Activated CD4-positive, alpha-beta T cell treated with anti-CD3 and anti-CD28 coated beads for 36 hours (primary cell): ENCODE results near the gene NEXN. TPM values are rescaled to one million over a fixed set of nuclear protein-coding genes. Genes with fewer than 3 reads are reported as not detected.

Experiments
- ATAC-seq: fragments of 200-7000 bp; cut with Tn5 transposase; one replicate; pipeline ENCODE4 v1.10.0; 2021; ENCODE audit warnings: mild to moderate bottlenecking, moderate library complexity
- CTCF ChIA-PET: fragments of 350-600 bp; sonication (Branson Sonifier 250); formaldehyde crosslinking; loops from one replicate; lab custom pipeline; 2021; ENCODE audit warnings: antibody characterized with exemption; lab: Charles Lee
- POLR2A ChIA-PET: fragments of 350-600 bp; sonication (Branson Sonifier 250); formaldehyde crosslinking; loops from one replicate; lab custom pipeline; 2021; ENCODE audit warnings: antibody characterized with exemption, inconsistent platforms; lab: Charles Lee
- DNase-seq: peaks from one replicate; pipeline ENCODE4 v3.0.0-alpha.2; 2020
- H3K27ac Mint-ChIP-seq: one replicate; pipeline ENCODE4 v1.8.0; 2021; ENCODE audit warnings: mixed read lengths
- H3K27me3 Mint-ChIP-seq: one replicate; pipeline ENCODE4 v1.8.0; 2021; ENCODE audit warnings: mixed read lengths
- H3K36me3 Mint-ChIP-seq: one replicate; pipeline ENCODE4 v1.8.0; 2021; ENCODE audit warnings: low read depth, mixed read lengths
- H3K4me1 Mint-ChIP-seq: one replicate; pipeline ENCODE4 v1.8.0; 2021; ENCODE audit warnings: mixed read lengths
- H3K4me3 Mint-ChIP-seq: one replicate; pipeline ENCODE4 v1.8.0; 2021; ENCODE audit warnings: mild to moderate bottlenecking, moderate library complexity, mixed read lengths
- H3K9me3 Mint-ChIP-seq: one replicate; pipeline ENCODE4 v1.8.0; 2021; ENCODE audit warnings: low read depth, mixed read lengths
- intact Hi-C, 2 experiments: fragments of 100-400 bp; cut with DNase I in 1 of 2; cut with micrococcal nuclease in 1 of 2; formaldehyde crosslinking; loops; one replicate each; pipeline versions ENCODE4 v1.14.2 to v1.15.1; 2022 to 2024; cut with DNase I, micrococcal nuclease
- total RNA-seq, 2 experiments: library from RNA; stranded (reverse); gene quantifications; one replicate each; pipeline ENCODE4 v1.2.3, GENCODE V29; 2021

Gene NEXN
- total RNA-seq, 2 experiments from 2014 or later = 2.1 to 3.6 TPM

DNA sequence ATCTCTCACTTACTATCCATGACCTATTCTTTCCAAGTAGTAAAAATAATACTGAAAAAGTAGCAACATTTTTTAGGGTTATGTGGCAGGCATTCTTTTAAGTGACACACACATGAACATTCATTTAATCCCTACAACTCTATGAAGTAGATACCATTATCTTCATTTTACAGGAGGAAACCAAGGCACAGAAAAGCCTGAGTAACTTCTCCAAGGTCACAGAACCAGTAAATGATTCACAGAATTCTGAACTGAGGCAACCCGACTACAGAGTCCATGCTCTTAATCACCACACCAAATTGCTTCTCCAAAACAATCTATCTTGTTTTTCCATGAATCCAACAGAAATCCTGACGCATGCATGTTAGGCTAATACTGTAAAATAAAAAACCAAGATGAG is 73.0 kb downstream of the NEXN start:
- Mint-ChIP-seq H3K4me3 (no peak overlapping the region), H3K36me3 (peaks cover 76% of the 10 kb centered on the region), H3K9me3 (no peaks in the 10 kb centered on the region), H3K27ac (peak overlapping the region; percentile 67), H3K27me3 (no peaks in the 10 kb centered on the region), H3K4me1 (peaks cover 47% of the 10 kb centered on the region)
- CTCF ChIA-PET = interaction anchor here (1.1 kb wide), 1 partner anchor 14 kb away, joined by 3 read pairs; no protein-coding TSS in a partner anchor
- intact Hi-C loops = loop anchor here in 1 of 2 experiments (2.0 kb wide), 1 partner anchor 13 kb away; no protein-coding TSS in a partner anchor
- ATAC-seq = peak; percentile 76
- POLR2A ChIA-PET = interaction anchor here (2.0 kb wide), 1 partner anchor 43 kb away, joined by 4 read pairs; the partner anchor contains the start of gene DNAJB4
- DNase-seq = no peak

GRCh38 chr1:77966291-77966690 is 77.9 kb downstream of the NEXN start:
- ATAC-seq (peak; percentile 55), DNase-seq (no peak)
- Mint-ChIP-seq H3K4me3 (no peak overlapping the region), H3K9me3 (no peaks in the 10 kb centered on the region), H3K27me3 (no peaks in the 10 kb centered on the region), H3K27ac (peak overlapping the region; percentile 62), H3K36me3 (peaks cover 67% of the 10 kb centered on the region), H3K4me1 (peaks cover 60% of the 10 kb centered on the region)
- ChIA-PET CTCF (interaction anchor here (0.6 to 1.9 kb wide), 7 partner anchors 9 to 119 kb away, joined by 3 to 6 read pairs (median 3); partner anchors contain the start of gene FUBP1), POLR2A (interaction anchor here (0.6 to 1.8 kb wide), 5 partner anchors 9 to 471 kb away, joined by 3 to 10 read pairs (median 4); partner anchors contain the start of gene FUBP1)
- intact Hi-C loops = loop anchor here in 1 of 2 experiments (2.0 kb wide), 1 partner anchor 17 kb away; no protein-coding TSS in a partner anchor

GRCh38 chr1:77970192-77970591 is 81.8 kb downstream of the NEXN start:
- intact Hi-C loops = loop anchor here (10.0 kb wide), 2 partner anchors 685 to 755 kb away; partner anchors contain the start of gene PIGK (in 1 of the 2)
- Mint-ChIP-seq H3K4me3 (no peak overlapping the region), H3K4me1 (peaks cover 63% of the 10 kb centered on the region), H3K9me3 (no peaks in the 10 kb centered on the region), H3K36me3 (peaks cover 59% of the 10 kb centered on the region), H3K27ac (no peak overlapping the region), H3K27me3 (no peaks in the 10 kb centered on the region)
- CTCF ChIA-PET = interaction anchor here (0.6 kb wide), 1 partner anchor 44 kb away, joined by 3 read pairs; no protein-coding TSS in a partner anchor
- DNase-seq = no peak
- POLR2A ChIA-PET = interaction anchor here (0.5 to 1.1 kb wide), 2 partner anchors 12 to 296 kb away, joined by 3 to 5 read pairs; no protein-coding TSS in a partner anchor
- ATAC-seq = no peak

GRCh38 chr1:77972080-77972479 is 83.7 kb downstream of the NEXN start:
- CTCF ChIA-PET = interaction anchor here (0.7 to 1.3 kb wide), 2 partner anchors 16 to 31 kb away, joined by 3 to 7 read pairs; no protein-coding TSS in a partner anchor
- POLR2A ChIA-PET = interaction anchor here (0.7 to 2.0 kb wide), 3 partner anchors 26 to 32 kb away, joined by 3 to 7 read pairs (median 3); partner anchors contain the start of gene DNAJB4
- Mint-ChIP-seq H3K4me3 (peak overlapping the region; percentile 30), H3K9me3 (no peaks in the 10 kb centered on the region), H3K36me3 (peaks cover 55% of the 10 kb centered on the region), H3K27ac (no peak overlapping the region), H3K27me3 (no peaks in the 10 kb centered on the region), H3K4me1 (peaks cover 66% of the 10 kb centered on the region)
- ATAC-seq (no peak), DNase-seq (no peak)
- intact Hi-C loops = loop anchor here (10.0 kb wide), 2 partner anchors 683 to 757 kb away; partner anchors contain the start of gene PIGK (in 1 of the 2)

DNA sequence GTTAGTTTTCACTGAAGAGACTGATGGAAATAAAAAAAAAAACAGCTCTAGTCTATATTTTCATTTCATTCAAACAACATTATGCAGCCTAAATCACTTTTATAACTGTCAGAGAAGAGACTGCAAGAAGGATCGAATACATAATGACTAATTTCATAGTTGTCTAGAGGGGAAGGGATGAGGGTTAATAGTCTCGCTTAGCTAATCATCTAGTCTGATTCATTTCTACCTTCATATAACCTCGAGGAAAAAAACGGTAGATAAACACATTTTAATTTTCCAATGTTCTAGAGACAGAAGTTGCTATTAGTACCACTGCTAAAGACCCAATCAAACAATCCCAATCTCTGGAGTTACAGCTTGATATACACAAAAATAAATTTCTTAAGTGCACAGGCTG is 87.0 kb downstream of the NEXN start:
- peaks cover 36% of the 10 kb centered on the region for H3K36me3 Mint-ChIP-seq
- no peaks in the 10 kb centered on the region for H3K27me3 Mint-ChIP-seq
- H3K4me1 Mint-ChIP-seq = peaks cover 51% of the 10 kb centered on the region
- DNase-seq = no peak
- H3K4me3 Mint-ChIP-seq = no peak overlapping the region
- peak overlapping the region; percentile 85 for H3K27ac Mint-ChIP-seq
- no peaks in the 10 kb centered on the region for H3K9me3 Mint-ChIP-seq
- POLR2A ChIA-PET = interaction anchor here (0.6 to 9.3 kb wide), 6 partner anchors 9 to 32 kb away, joined by 3 to 297 read pairs (median 5); partner anchors contain the start of gene DNAJB4
- CTCF ChIA-PET = interaction anchor here (0.5 to 2.0 kb wide), 8 partner anchors 9 to 683 kb away, joined by 3 to 11 read pairs (median 3); partner anchors contain the start of gene DNAJB4
- ATAC-seq = no peak
- intact Hi-C loops = loop anchor here (2.0 to 10.0 kb wide), 5 partner anchors 15 to 761 kb away; partner anchors contain the start of gene PIGK (in 1 of the 2)

- Mint-ChIP-seq H3K36me3 (peaks cover 37% of the 10 kb centered on the region), H3K27ac (peak overlapping the region; percentile 85), H3K4me1 (peaks cover 50% of the 10 kb centered on the region), H3K4me3 (no peak overlapping the region), H3K9me3 (no peaks in the 10 kb centered on the region), H3K27me3 (no peaks in the 10 kb centered on the region)
- POLR2A ChIA-PET = interaction anchor here (0.6 to 9.3 kb wide), 8 partner anchors 10 to 1806 kb away, joined by 3 to 297 read pairs (median 6); partner anchors contain the start of genes DNAJB4 and ZZZ3
- no peak for DNase-seq
- CTCF ChIA-PET = interaction anchor here (0.6 to 2.0 kb wide), 8 partner anchors 10 to 682 kb away, joined by 3 to 11 read pairs (median 3); partner anchors contain the start of gene DNAJB4
- intact Hi-C loops = loop anchor here (2.0 to 10.0 kb wide), 5 partner anchors 15 to 761 kb away; partner anchors contain the start of gene PIGK (in 1 of the 2)
- ATAC-seq = no peak
Measured at GRCh38 chr1:77975907-77976306, 87.5 kb downstream of the NEXN start.

- Mint-ChIP-seq H3K27me3 (no peaks in the 10 kb centered on the region), H3K9me3 (no peaks in the 10 kb centered on the region), H3K4me1 (peaks cover 50% of the 10 kb centered on the region), H3K36me3 (peaks cover 38% of the 10 kb centered on the region), H3K4me3 (no peak overlapping the region), H3K27ac (no peak overlapping the region)
- POLR2A ChIA-PET = interaction anchor here (0.7 to 9.3 kb wide), 3 partner anchors 12 to 294 kb away, joined by 6 to 297 read pairs (median 8); partner anchors contain the start of genes DNAJB4 and ZZZ3
- ATAC-seq (no peak), DNase-seq (peak; percentile 26)
- CTCF ChIA-PET = interaction anchor here (0.9 to 5.5 kb wide), 6 partner anchors 12 to 138 kb away, joined by 3 to 55 read pairs (median 4); partner anchors contain the start of gene DNAJB4
- intact Hi-C loops = loop anchor here (5.0 to 10.0 kb wide), 4 partner anchors 66 to 762 kb away; partner anchors contain the start of gene PIGK (in 1 of the 2)
Measured at GRCh38 chr1:77976433-77977076, 88.1 kb downstream of the NEXN start.

GRCh38 chr1:77977989-77978292 is 89.5 kb downstream of the NEXN start:
- Mint-ChIP-seq H3K4me3 (no peak overlapping the region), H3K9me3 (no peaks in the 10 kb centered on the region), H3K27ac (no peak overlapping the region), H3K36me3 (peaks cover 35% of the 10 kb centered on the region), H3K4me1 (peaks cover 45% of the 10 kb centered on the region), H3K27me3 (no peaks in the 10 kb centered on the region)
- CTCF ChIA-PET = interaction anchor here (1.0 to 5.5 kb wide), 3 partner anchors 18 to 32 kb away, joined by 4 to 55 read pairs (median 5); partner anchors contain the start of gene DNAJB4
- DNase-seq (no peak), ATAC-seq (no peak)
- POLR2A ChIA-PET = interaction anchor here (0.6 to 9.3 kb wide), 7 partner anchors 10 to 649 kb away, joined by 3 to 297 read pairs (median 9); partner anchors contain the start of genes DNAJB4 and MIGA1
- intact Hi-C loops = loop anchor here (1.0 to 10.0 kb wide), 8 partner anchors 63 to 763 kb away; partner anchors contain the start of genes MIGA1 (in 2 of the 2), IFI44L (in 1 of the 2) and PIGK (in 1 of the 2)

DNA sequence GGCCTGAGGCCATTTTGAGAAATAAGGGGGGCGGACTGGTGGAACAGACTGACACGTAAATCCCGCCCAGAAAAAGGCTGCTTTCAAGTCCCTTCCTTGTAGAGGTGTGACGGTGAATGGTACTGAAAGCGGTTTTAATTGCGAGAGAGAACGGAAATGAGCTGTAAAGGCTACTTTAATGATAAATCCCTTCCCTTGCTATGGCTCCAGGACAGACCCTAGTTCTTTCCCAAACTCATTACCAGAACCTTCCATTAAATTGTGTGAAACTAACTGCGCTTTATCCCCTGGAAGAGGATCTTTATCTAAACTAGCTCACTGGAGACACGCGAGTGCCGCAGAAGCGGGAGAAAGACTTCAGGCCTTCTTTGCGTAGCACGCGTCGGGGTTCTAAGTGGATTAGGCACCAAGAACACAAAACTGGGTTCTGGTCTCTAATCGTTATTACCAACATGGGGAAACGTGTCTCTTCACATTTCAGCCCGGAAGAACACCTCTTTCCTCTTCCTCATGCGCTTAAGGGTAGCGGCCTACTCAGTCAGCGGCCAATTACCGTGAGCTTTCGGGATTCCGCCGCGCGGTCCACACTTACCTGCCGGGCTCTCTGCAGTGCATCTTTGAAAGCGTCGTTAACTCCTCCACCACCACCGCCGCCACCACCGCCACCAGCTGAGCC is 90.0 kb downstream of the NEXN start:
- intact Hi-C loops = loop anchor here (1.0 to 10.0 kb wide), 8 partner anchors 62 to 764 kb away; partner anchors contain the start of genes MIGA1 (in 2 of the 2), IFI44L (in 1 of the 2) and PIGK (in 1 of the 2)
- POLR2A ChIA-PET = interaction anchor here (0.5 to 9.3 kb wide), 13 partner anchors 11 to 199 kb away, joined by 3 to 297 read pairs (median 5); partner anchors contain the start of genes DNAJB4 and MIGA1
- DNase-seq = peak; percentile 86
- Mint-ChIP-seq H3K36me3 (peaks cover 34% of the 10 kb centered on the region), H3K9me3 (no peaks in the 10 kb centered on the region), H3K4me1 (peaks cover 43% of the 10 kb centered on the region), H3K27me3 (no peaks in the 10 kb centered on the region), H3K27ac (no peak overlapping the region), H3K4me3 (no peak overlapping the region)
- CTCF ChIA-PET = interaction anchor here (0.6 to 5.5 kb wide), 9 partner anchors 11 to 696 kb away, joined by 3 to 55 read pairs (median 3); partner anchors contain the start of gene DNAJB4
- ATAC-seq = peak; percentile 67
